ENCODE measurements around the gene ANAPC2.

The ANAPC2 gene

DNA sequence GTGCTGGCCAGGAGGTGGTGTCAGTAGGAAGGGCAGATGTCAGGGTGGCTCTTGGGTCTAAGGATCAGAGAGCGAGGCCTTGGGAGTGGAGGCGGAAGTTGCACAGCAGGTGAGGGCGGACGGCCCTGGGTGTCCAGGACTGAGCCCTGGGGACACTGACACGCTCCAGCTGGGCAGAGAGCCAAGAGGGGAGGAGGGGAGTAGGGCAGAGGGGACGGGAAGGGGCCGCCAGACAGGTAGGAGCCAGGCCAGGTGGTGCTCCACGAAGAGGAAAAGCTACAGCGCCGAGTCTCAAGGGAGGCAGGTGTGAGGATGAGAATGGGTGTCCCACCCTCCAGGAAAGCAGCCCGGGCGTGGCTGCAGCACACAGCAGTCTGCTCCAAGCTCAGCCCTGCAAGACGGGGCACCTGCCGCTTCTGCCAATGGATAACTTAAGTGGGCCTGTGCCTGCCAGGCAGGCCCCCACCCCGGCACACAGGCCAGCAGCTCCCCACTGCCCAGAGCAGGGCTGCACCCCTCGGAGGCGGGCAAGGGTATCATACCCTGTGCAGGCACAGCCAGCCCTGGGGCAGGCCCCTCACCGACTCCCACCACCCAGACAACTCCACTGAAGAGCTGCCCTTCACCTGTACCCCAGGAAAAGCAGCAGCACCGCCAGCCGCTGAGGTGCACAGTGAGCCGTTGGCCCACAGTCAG lies 7.3 kb upstream of the ANAPC2 start:
- in situ Hi-C loops (cut with MboI; ENCODE audit: low sequenced_read_pairs, unreplicated experiment) = no loop called here
- TF ChIP-seq, protein P1, sequence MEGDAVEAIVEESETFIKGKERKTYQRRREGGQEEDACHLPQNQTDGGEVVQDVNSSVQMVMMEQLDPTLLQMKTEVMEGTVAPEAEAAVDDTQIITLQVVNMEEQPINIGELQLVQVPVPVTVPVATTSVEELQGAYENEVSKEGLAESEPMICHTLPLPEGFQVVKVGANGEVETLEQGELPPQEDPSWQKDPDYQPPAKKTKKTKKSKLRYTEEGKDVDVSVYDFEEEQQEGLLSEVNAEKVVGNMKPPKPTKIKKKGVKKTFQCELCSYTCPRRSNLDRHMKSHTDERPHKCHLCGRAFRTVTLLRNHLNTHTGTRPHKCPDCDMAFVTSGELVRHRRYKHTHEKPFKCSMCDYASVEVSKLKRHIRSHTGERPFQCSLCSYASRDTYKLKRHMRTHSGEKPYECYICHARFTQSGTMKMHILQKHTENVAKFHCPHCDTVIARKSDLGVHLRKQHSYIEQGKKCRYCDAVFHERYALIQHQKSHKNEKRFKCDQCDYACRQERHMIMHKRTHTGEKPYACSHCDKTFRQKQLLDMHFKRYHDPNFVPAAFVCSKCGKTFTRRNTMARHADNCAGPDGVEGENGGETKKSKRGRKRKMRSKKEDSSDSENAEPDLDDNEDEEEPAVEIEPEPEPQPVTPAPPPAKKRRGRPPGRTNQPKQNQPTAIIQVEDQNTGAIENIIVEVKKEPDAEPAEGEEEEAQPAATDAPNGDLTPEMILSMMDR (IDR thresholded peaks at IDR 0.05; ENCODE audit: borderline replicate concordance, control extremely low read depth, extremely low read depth, insufficient read depth, missing control alignments) = no peak
- no peak for DNase-seq (ENCODE audit: low spot score)

DNA sequence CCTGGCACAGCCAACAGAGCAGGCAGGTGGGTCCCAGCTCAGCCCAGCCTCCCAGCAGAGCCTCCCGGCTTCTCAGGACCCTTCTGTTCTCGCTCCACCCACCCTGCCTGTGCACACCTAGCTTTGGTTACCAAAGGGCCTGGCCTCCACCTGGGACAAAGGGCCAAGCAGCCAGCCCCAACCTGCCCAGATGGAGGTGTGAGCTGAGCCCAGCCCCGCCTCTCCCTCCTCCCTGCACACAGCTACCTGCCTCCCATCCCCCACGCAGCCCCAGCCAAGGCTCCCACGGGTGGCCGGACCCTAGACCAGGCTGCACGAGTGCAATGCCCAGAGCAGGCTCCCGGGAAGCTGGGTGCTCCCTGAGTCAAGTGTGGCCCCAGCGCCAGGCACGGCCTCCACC lies 6.5 kb upstream of the ANAPC2 start:
- TF ChIP-seq, protein P1 (IDR thresholded peaks at IDR 0.05; ENCODE audit: borderline replicate concordance, control extremely low read depth, extremely low read depth, insufficient read depth, missing control alignments) = no peak
- in situ Hi-C loops (cut with MboI; ENCODE audit: low sequenced_read_pairs, unreplicated experiment) = no loop called here
- DNase-seq (ENCODE audit: low spot score) = no peak

DNA sequence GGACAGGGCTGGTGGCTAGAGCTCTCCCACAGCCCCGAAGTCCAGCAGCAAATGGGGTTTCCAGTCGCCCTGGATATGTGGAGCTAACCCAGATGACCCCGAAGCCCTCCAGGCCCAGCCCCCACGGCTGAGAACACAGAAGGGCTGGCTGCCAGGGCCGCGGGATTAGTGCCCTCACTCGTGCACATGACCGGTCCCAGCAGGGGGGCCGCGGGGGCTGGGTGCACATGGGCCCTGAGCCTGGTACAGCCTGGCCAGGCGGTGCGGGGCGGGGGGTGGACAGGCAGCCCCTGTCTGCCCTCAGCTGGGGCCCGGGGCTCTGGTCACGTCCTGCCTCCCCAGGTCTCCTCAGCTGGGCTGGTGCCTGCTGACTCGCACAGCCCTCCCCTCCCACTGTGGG lies 6.0 kb upstream of the ANAPC2 start:
- in situ Hi-C loops (cut with MboI; ENCODE audit: low sequenced_read_pairs, unreplicated experiment) = no loop called here
- TF ChIP-seq, protein P1 (IDR thresholded peaks at IDR 0.05; ENCODE audit: borderline replicate concordance, control extremely low read depth, extremely low read depth, insufficient read depth, missing control alignments) = no peak
- DNase-seq (ENCODE audit: low spot score) = no peak

DNA sequence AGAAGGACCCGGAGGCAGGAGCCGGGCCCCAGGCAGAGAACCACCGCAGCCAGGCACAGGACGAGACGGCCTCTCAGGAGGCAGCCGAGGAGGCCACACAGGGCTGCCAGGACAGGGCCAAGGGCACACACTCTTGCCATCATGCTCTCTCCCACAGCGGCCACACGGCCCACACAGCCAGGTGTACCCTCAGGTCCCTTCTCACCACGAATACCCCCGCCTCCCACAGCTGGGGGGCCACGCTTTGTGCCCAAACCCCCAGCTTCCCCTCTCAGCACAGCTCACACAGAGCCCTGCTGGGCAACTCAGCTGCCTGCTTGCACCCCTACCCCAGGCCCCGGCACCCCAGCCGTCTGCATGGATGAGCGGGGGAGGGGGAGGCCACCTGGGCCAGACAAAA lies 5.4 kb upstream of the ANAPC2 start:
- in situ Hi-C loops (cut with MboI; ENCODE audit: low sequenced_read_pairs, unreplicated experiment) = no loop called here
- DNase-seq (ENCODE audit: low spot score) = no peak
- TF ChIP-seq, protein P1 (IDR thresholded peaks at IDR 0.05; ENCODE audit: borderline replicate concordance, control extremely low read depth, extremely low read depth, insufficient read depth, missing control alignments) = no peak

DNA sequence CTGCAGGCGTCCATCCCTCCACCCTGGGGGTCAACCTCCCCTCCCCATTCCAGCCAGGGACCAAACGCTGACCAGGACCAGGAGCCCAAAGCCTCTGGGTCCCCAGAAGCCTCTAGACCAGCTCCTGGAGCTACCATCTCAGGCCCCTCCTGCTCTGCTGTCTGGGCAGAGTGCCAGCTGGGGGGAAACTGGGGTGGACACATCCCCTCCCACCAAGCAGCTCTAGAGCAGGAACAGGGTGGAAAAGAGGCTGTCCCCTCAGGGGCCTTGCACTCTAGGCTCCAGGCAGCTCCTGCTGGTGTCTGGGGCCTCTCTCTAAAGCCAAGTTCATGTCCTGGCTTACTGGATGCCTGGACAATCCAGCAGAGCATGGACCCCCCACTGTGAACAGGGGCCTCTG lies 4.5 kb upstream of the ANAPC2 start:
- in situ Hi-C loops (cut with MboI; ENCODE audit: low sequenced_read_pairs, unreplicated experiment) = no loop called here
- DNase-seq (ENCODE audit: low spot score) = no peak
- TF ChIP-seq, protein P1 (IDR thresholded peaks at IDR 0.05; ENCODE audit: borderline replicate concordance, control extremely low read depth, extremely low read depth, insufficient read depth, missing control alignments) = no peak

DNA sequence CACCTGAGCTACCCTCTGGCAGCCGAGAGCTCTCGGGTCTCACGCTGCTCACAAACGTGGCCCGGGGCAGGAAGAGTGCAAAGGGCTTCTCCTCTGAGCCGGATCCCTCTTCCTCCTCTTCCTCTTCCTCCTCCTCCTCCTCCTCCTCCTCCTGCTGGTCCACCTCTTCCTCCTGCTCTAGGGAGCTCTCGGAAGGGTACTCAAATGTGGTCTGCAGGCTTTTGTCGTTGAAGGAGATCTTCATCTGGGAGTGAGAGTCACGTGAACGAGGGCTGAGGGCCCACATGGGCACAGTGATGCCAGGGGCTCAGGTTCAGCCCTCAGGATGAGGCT lies 4.1 kb upstream of the ANAPC2 start:
- in situ Hi-C loops (cut with MboI; ENCODE audit: low sequenced_read_pairs, unreplicated experiment) = no loop called here
- no peak for DNase-seq (ENCODE audit: low spot score)
- TF ChIP-seq, protein P1 (IDR thresholded peaks at IDR 0.05; ENCODE audit: borderline replicate concordance, control extremely low read depth, extremely low read depth, insufficient read depth, missing control alignments) = no peak
